ENCODE measurements around the gene HOXB3.

HOXB3 gene

GRCh38 chr17:48612456-48612853, 22.4 kb upstream of the HOXB3 start (continued):
- TF ChIP-seq, protein P1, sequence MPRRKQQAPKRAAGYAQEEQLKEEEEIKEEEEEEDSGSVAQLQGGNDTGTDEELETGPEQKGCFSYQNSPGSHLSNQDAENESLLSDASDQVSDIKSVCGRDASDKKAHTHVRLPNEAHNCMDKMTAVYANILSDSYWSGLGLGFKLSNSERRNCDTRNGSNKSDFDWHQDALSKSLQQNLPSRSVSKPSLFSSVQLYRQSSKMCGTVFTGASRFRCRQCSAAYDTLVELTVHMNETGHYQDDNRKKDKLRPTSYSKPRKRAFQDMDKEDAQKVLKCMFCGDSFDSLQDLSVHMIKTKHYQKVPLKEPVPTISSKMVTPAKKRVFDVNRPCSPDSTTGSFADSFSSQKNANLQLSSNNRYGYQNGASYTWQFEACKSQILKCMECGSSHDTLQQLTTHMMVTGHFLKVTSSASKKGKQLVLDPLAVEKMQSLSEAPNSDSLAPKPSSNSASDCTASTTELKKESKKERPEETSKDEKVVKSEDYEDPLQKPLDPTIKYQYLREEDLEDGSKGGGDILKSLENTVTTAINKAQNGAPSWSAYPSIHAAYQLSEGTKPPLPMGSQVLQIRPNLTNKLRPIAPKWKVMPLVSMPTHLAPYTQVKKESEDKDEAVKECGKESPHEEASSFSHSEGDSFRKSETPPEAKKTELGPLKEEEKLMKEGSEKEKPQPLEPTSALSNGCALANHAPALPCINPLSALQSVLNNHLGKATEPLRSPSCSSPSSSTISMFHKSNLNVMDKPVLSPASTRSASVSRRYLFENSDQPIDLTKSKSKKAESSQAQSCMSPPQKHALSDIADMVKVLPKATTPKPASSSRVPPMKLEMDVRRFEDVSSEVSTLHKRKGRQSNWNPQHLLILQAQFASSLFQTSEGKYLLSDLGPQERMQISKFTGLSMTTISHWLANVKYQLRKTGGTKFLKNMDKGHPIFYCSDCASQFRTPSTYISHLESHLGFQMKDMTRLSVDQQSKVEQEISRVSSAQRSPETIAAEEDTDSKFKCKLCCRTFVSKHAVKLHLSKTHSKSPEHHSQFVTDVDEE (CRISPR knock-in tag; IDR thresholded peaks at IDR 0.05) = no peak
- TF ChIP-seq ZNF8 (CRISPR knock-in tag; IDR thresholded peaks at IDR 0.05) (no peak), BACH2 (CRISPR knock-in tag; IDR thresholded peaks at IDR 0.05; ENCODE audit: borderline replicate concordance) (no peak), RARB (CRISPR knock-in tag; IDR thresholded peaks at IDR 0.05) (no peak), OSR1 (CRISPR knock-in tag; IDR thresholded peaks at IDR 0.05) (no peak), ISL1 (CRISPR knock-in tag; IDR thresholded peaks at IDR 0.05) (no peak), ZFP30 (CRISPR knock-in tag; IDR thresholded peaks at IDR 0.05) (no peak), TCF4 (CRISPR knock-in tag; IDR thresholded peaks at IDR 0.05; ENCODE audit: borderline replicate concordance) (no peak), ZNF70 (CRISPR knock-in tag; IDR thresholded peaks at IDR 0.05) (no peak), SNAI2 (CRISPR knock-in tag; IDR thresholded peaks at IDR 0.05) (no peak), CSDC2 (CRISPR knock-in tag; IDR thresholded peaks at IDR 0.05) (no peak)

- TF ChIP-seq, protein P1 (CRISPR knock-in tag; IDR thresholded peaks at IDR 0.05) = no peak
- TF ChIP-seq, protein P2, sequence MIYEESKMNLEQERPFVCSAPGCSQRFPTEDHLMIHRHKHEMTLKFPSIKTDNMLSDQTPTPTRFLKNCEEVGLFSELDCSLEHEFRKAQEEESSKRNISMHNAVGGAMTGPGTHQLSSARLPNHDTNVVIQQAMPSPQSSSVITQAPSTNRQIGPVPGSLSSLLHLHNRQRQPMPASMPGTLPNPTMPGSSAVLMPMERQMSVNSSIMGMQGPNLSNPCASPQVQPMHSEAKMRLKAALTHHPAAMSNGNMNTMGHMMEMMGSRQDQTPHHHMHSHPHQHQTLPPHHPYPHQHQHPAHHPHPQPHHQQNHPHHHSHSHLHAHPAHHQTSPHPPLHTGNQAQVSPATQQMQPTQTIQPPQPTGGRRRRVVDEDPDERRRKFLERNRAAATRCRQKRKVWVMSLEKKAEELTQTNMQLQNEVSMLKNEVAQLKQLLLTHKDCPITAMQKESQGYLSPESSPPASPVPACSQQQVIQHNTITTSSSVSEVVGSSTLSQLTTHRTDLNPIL (CRISPR knock-in tag; IDR thresholded peaks at IDR 0.05; ENCODE audit: low read depth) = no peak
- TF ChIP-seq ARNTL (CRISPR knock-in tag; IDR thresholded peaks at IDR 0.05; ENCODE audit: borderline replicate concordance, low read depth) (no peak), RARB (CRISPR knock-in tag; IDR thresholded peaks at IDR 0.05) (no peak), GLIS3 (CRISPR knock-in tag; IDR thresholded peaks at IDR 0.05) (no peak)
- TF ChIP-seq, protein P3, sequence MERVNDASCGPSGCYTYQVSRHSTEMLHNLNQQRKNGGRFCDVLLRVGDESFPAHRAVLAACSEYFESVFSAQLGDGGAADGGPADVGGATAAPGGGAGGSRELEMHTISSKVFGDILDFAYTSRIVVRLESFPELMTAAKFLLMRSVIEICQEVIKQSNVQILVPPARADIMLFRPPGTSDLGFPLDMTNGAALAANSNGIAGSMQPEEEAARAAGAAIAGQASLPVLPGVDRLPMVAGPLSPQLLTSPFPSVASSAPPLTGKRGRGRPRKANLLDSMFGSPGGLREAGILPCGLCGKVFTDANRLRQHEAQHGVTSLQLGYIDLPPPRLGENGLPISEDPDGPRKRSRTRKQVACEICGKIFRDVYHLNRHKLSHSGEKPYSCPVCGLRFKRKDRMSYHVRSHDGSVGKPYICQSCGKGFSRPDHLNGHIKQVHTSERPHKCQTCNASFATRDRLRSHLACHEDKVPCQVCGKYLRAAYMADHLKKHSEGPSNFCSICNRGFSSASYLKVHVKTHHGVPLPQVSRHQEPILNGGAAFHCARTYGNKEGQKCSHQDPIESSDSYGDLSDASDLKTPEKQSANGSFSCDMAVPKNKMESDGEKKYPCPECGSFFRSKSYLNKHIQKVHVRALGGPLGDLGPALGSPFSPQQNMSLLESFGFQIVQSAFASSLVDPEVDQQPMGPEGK (CRISPR knock-in tag; IDR thresholded peaks at IDR 0.05; ENCODE audit: borderline replicate concordance) = no peak
- ATAC-seq = no peak
Measured at GRCh38 chr17:48611681-48612455, 21.8 kb upstream of the HOXB3 start.

GRCh38 chr17:48611213-48611612, 21.2 kb upstream of the HOXB3 start:
- no peak for TF ChIP-seq BACH2 (CRISPR knock-in tag; IDR thresholded peaks at IDR 0.05; ENCODE audit: borderline replicate concordance)
- ATAC-seq = no peak

- TF ChIP-seq ZNF70 (CRISPR knock-in tag; IDR thresholded peaks at IDR 0.05) = no peak
- no peak for TF ChIP-seq CSDC2 (CRISPR knock-in tag; IDR thresholded peaks at IDR 0.05)
- TF ChIP-seq ZNF8 (CRISPR knock-in tag; IDR thresholded peaks at IDR 0.05) = no peak
- no peak for TF ChIP-seq ZC3H10 (CRISPR knock-in tag; IDR thresholded peaks at IDR 0.05)
- TF ChIP-seq ZFP30 (CRISPR knock-in tag; IDR thresholded peaks at IDR 0.05) = no peak
- TF ChIP-seq SNAI2 (CRISPR knock-in tag; IDR thresholded peaks at IDR 0.05) = no peak
- TF ChIP-seq TOX (CRISPR knock-in tag; IDR thresholded peaks at IDR 0.05; ENCODE audit: borderline replicate concordance) = no peak
- TF ChIP-seq ESRRG (CRISPR knock-in tag; IDR thresholded peaks at IDR 0.05) = no peak
- no peak for TF ChIP-seq ZFP3 (CRISPR knock-in tag; IDR thresholded peaks at IDR 0.05)
- no peak for ATAC-seq
Measured at GRCh38 chr17:48610282-48611211, 20.5 kb upstream of the HOXB3 start, which contains the start of gene HOXB7. Gene HOXB7 (minus strand): TSS chr17:48611017. CDS start chr17:48610918, 99 bp downstream.

Data from SK-N-SH treated with all-trans-retinoic acid at 6 μM for 48 hours (cell line).